Central memory CD8-positive, alpha-beta T cell (primary cell): ENCODE measurements around the gene MRPL24.
A peak's percentile ranks its signal among the peaks of the same experiment; 100 is the strongest.

ENCODE experiments used
- ATAC-seq: fragments of 150-1000 bp; cut with Tn5 transposase; replicated peaks from 2 replicates; pipeline ENCODE4 v1.10.0; 2022; ENCODE audit warnings: mild to moderate bottlenecking, moderate FRiP score, moderate number of reproducible peaks; ENCODE audit not compliant: poor library complexity, severe bottlenecking; ENCODE audit errors: extremely low read depth
- DNase-seq, 2 donors: peaks; one replicate each; pipeline ENCODE4 v3.0.0; 2021; ENCODE audit warnings: low spot score in 2 of 2
- H3K27ac Mint-ChIP-seq: one replicate; pipeline ENCODE4 v1.8.0; 2022; ENCODE audit warnings: low read depth, mild to moderate bottlenecking, moderate library complexity, mixed read lengths
- H3K27me3 Mint-ChIP-seq: one replicate; pipeline ENCODE4 v1.8.0; 2022; ENCODE audit warnings: mixed read lengths
- H3K36me3 Mint-ChIP-seq: one replicate; pipeline ENCODE4 v1.8.0; 2022; ENCODE audit warnings: mild to moderate bottlenecking, moderate library complexity, mixed read lengths; ENCODE audit not compliant: insufficient read depth
- H3K4me1 Mint-ChIP-seq: one replicate; pipeline ENCODE4 v1.8.0; 2022; ENCODE audit warnings: mixed read lengths
- H3K4me3 Mint-ChIP-seq: one replicate; pipeline ENCODE4 v1.8.0; 2022; ENCODE audit warnings: mild to moderate bottlenecking, moderate library complexity, mixed read lengths
- H3K9me3 Mint-ChIP-seq: one replicate; pipeline ENCODE4 v1.8.0; 2022; ENCODE audit warnings: mixed read lengths

Gene MRPL24

DNA sequence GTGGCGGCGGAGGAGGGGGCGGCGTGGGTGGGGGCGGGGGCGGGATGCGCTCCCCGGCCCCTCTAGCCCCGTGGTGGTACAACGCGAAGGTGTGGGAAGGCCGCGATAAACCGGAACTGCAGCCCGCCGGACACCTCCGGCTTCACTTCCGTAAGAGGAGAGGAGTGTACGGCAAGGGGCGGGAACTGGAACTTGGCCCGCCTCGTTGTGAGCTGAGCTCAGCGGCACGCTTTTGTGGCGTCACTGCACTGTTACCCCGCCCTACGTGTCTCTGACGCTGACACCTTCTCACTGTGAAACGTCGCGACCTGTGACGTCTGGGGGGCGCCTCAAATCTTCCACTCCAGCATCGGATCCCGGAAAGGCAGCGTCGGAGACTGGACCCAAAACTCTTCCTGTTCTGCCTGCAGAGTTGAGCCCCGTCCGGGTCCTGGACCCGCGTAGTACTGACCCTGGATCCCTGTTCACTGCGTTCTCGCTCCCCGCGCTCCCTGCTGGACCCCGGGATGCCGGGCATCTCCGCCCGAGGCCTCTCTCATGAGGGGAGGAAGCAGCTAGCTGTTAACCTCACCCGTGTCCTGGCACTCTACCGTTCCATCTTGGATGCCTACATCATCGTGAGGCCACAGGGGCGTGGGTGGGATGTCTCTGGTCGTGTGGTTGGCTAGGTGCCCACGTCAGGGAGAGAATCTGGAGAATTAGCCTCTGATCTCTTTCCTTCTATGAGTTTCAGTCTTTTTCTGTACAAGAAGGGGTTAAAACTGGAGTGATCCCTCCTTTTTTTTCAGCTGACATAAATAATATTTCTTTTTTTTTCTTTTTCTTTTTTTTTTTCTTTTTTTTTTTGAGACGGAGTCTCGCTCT lies 12.1 kb downstream of the MRPL24 start, which contains the start of gene ISG20L2:
ISG20L2 (minus strand) TSS at position 168 of the 864 bp plus-strand sequence. CDS start 1,114 bp downstream, outside the sequence.
- H3K4me1 Mint-ChIP-seq: peaks cover 23% of the 10 kb centered on the region
- H3K9me3 Mint-ChIP-seq: no peaks in the 10 kb centered on the region
- ATAC-seq: peak; percentile 96
- H3K36me3 Mint-ChIP-seq: peaks cover 23% of the 10 kb centered on the region
- peak; percentile 87 to 96 for DNase-seq
- no peak within 1 kb of the TSS for H3K27ac Mint-ChIP-seq
- no peak within 1 kb of the TSS for H3K4me3 Mint-ChIP-seq
- no peaks in the 10 kb centered on the region for H3K27me3 Mint-ChIP-seq

DNA sequence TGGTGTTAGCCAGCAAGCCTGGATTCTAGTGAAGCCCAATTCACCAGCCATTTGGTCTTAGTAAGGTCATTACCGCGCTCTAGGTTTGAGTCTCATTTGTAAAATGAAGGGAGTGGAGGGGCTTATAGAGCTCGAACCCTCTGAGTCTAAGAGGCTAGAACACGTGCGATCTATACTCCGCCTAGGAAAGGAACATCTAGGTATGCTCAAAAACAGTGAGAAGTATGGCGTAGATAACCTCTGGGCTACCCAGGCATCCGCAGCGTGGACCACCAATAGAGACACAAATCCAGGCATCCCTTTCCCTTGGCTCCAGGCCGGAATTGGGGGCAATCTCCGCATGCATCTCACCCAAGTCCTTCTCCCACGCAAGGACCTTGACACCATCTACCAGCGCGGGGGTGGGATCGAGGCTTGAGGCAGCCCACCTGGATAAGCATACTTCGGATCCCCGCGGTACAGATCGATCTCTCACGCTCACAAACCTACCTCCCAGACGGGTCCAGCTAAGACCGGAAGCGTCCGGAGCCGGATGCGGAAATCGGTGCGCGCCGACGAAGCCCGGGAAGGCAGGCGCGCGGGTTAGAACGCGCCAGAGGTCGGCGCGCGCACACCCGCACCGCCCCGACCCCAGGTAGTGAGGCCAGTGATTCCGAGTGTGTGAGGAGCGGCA lies 12.8 kb downstream of the MRPL24 start, which contains the start of gene METTL25B:
METTL25B (plus strand) TSS at position 544 of the 673 bp plus-strand sequence. CDS start 636 bp downstream, outside the sequence.
- ATAC-seq (peak; percentile 57), DNase-seq (no peak)
- Mint-ChIP-seq H3K4me3 (no peak within 1 kb of the TSS), H3K27me3 (no peaks in the 10 kb centered on the region), H3K36me3 (peaks cover 31% of the 10 kb centered on the region), H3K27ac (no peak within 1 kb of the TSS), H3K4me1 (peaks cover 31% of the 10 kb centered on the region), H3K9me3 (no peaks in the 10 kb centered on the region)

DNA sequence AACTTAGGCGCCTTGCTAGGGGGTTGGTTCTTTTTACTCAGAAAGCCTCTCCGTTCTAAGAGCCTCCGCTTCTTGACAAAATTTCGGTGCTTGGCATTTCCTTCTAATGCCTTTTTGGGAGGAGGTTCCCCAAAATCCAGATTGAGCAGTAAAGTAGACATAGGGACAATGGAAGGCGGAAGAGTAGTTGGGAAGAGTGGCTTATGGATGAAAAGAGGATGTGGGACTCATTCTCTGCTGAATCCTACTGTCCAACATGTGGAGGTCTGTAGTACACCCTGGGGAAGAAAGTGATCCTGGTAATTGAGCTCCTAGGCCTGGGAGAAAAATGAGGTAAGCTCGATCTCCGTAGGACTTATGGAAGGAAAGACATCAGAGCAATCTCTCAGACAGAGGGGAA lies 13.4 kb downstream of the MRPL24 start:
- H3K4me3 Mint-ChIP-seq: no peak overlapping the region
- H3K36me3 Mint-ChIP-seq: peaks cover 37% of the 10 kb centered on the region
- H3K4me1 Mint-ChIP-seq: peaks cover 31% of the 10 kb centered on the region
- ATAC-seq: no peak
- H3K27ac Mint-ChIP-seq: no peak overlapping the region
- H3K27me3 Mint-ChIP-seq: no peaks in the 10 kb centered on the region
- no peaks in the 10 kb centered on the region for H3K9me3 Mint-ChIP-seq
- no peak for DNase-seq

GRCh38 chr1:156726549-156727226 lies 14.2 kb downstream of the MRPL24 start:
- ATAC-seq: no peak
- H3K27me3 Mint-ChIP-seq: no peaks in the 10 kb centered on the region
- no peak for DNase-seq
- H3K27ac Mint-ChIP-seq: no peak overlapping the region
- peaks cover 31% of the 10 kb centered on the region for H3K4me1 Mint-ChIP-seq
- peaks cover 43% of the 10 kb centered on the region for H3K36me3 Mint-ChIP-seq
- H3K4me3 Mint-ChIP-seq: no peak overlapping the region
- H3K9me3 Mint-ChIP-seq: no peaks in the 10 kb centered on the region

GRCh38 chr1:156725683-156726280 lies 15.1 kb downstream of the MRPL24 start:
- ATAC-seq (no peak), DNase-seq (peak; percentile 63 to 75)
- Mint-ChIP-seq H3K4me1 (peaks cover 31% of the 10 kb centered on the region), H3K9me3 (no peaks in the 10 kb centered on the region), H3K27me3 (no peaks in the 10 kb centered on the region), H3K27ac (no peak overlapping the region), H3K36me3 (peaks cover 49% of the 10 kb centered on the region), H3K4me3 (no peak overlapping the region)

DNA sequence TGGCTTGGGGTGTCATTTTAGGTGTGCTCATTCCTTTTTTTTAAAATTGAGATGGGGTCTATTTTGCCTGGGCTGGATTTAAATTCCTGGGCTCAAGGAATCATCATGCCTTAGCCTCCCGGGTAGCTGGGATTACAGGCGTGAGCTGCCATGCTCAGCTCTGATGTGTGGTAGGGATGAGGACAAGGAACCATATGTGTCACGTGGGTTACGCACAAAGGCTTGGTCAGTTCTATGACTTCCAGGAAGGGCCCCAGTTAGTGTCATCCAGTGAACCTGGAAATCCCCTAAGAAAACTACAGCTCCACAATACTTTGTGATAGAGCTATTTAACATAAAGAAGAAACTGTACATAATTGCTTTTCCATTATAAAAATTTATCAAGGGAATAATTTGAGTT lies 19.4 kb downstream of the MRPL24 start:
- H3K36me3 Mint-ChIP-seq: peaks cover 50% of the 10 kb centered on the region
- no peak overlapping the region for H3K27ac Mint-ChIP-seq
- no peak for DNase-seq
- no peak overlapping the region for H3K4me3 Mint-ChIP-seq
- H3K4me1 Mint-ChIP-seq: peaks cover 16% of the 10 kb centered on the region
- ATAC-seq: no peak
- no peaks in the 10 kb centered on the region for H3K9me3 Mint-ChIP-seq
- no peaks in the 10 kb centered on the region for H3K27me3 Mint-ChIP-seq

DNA sequence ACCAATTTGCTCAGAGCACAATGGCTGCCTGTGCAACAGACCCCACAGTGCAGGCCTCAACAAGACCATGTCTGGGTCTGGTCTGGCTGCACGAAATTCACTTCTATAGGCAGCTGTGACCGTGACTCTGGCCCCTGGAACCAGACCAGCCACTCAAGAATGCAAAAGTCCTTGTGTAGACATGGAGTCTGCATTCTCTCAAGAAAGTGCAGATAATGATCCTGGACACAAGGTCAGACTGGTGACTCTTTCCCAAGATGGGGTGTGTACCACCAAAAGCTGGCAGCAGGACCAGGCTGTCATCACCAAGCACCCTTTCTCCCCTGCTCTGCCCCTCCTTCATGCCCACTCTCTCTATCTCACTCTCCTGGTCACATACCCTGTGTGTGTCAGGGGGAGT lies 19.8 kb downstream of the MRPL24 start:
- ATAC-seq: no peak
- DNase-seq: no peak
- Mint-ChIP-seq H3K27ac (no peak overlapping the region), H3K27me3 (no peaks in the 10 kb centered on the region), H3K4me1 (peaks cover 16% of the 10 kb centered on the region), H3K36me3 (peaks cover 51% of the 10 kb centered on the region), H3K9me3 (no peaks in the 10 kb centered on the region), H3K4me3 (no peak overlapping the region)

DNA sequence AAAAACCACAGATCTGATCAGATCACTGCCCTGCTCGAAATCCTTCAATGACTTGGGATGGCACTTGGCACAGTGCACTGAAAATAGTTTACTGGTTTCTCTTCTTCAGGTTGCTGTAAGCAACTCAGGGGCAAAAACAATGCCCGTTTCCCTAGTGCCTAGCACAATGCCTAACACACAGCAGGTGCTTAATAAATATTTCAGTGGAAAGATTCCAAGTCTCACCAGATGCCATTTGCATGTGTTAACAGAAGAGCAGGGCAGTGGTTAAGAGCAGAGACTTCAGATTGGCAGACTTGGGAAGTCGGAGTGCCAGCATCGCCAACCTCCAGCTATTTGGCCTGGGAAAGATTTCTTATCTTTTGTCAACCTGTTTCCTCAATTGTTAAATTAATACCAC lies 23.5 kb downstream of the MRPL24 start:
- Mint-ChIP-seq H3K27me3 (no peaks in the 10 kb centered on the region), H3K4me1 (peaks cover 13% of the 10 kb centered on the region), H3K36me3 (peaks cover 35% of the 10 kb centered on the region), H3K4me3 (no peak overlapping the region), H3K9me3 (no peaks in the 10 kb centered on the region), H3K27ac (no peak overlapping the region)
- no peak for ATAC-seq
- no peak for DNase-seq

DNA sequence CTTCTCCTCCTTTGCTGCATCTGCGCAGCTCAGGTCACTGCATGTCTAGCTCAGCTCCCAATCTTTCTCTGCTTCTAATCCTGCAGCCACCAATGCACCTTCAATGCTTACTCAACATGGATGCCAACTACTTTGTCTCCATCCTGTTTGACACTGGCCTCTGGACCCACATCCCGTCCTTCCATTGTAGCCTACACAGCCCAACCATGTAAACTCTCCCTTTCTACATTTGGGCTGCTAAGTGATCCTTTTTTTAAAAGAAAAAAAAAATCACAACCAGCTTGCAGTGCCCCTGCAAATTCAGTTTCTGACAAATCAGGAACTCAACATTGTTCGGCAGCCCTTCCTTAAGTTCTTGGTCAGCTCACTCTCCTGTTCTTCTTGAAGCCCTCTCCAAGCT lies 26.1 kb downstream of the MRPL24 start:
- peaks cover 21% of the 10 kb centered on the region for H3K36me3 Mint-ChIP-seq
- DNase-seq (no peak), ATAC-seq (no peak)
- H3K27me3 Mint-ChIP-seq: no peaks in the 10 kb centered on the region
- H3K4me1 Mint-ChIP-seq: peaks cover 13% of the 10 kb centered on the region
- no peak overlapping the region for H3K27ac Mint-ChIP-seq
- H3K9me3 Mint-ChIP-seq: no peaks in the 10 kb centered on the region
- H3K4me3 Mint-ChIP-seq: no peak overlapping the region

DNA sequence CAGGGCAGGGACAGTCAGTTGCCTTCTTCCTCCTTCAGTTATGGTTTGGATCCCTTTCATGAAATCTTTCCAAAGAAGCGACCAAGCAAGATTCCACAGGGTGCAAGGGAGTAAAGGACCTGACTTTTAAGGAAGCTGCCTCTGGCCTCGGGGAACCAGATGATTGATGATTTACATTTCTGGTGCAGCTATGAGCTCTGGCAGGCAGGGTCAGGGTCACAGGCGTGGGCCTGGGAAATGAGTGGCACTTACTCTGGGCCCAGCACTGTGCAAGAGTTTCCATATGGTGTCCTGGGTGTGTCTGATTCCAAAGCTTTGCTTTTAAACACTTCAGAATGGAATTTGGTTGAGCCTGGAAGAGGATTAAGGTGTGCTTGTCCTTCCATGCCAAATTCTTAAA lies 28.3 kb downstream of the MRPL24 start:
- Mint-ChIP-seq H3K9me3 (no peaks in the 10 kb centered on the region), H3K36me3 (peaks cover 17% of the 10 kb centered on the region), H3K27me3 (no peaks in the 10 kb centered on the region), H3K27ac (no peak overlapping the region), H3K4me1 (peaks cover 13% of the 10 kb centered on the region), H3K4me3 (no peak overlapping the region)
- ATAC-seq: no peak
- no peak for DNase-seq

DNA sequence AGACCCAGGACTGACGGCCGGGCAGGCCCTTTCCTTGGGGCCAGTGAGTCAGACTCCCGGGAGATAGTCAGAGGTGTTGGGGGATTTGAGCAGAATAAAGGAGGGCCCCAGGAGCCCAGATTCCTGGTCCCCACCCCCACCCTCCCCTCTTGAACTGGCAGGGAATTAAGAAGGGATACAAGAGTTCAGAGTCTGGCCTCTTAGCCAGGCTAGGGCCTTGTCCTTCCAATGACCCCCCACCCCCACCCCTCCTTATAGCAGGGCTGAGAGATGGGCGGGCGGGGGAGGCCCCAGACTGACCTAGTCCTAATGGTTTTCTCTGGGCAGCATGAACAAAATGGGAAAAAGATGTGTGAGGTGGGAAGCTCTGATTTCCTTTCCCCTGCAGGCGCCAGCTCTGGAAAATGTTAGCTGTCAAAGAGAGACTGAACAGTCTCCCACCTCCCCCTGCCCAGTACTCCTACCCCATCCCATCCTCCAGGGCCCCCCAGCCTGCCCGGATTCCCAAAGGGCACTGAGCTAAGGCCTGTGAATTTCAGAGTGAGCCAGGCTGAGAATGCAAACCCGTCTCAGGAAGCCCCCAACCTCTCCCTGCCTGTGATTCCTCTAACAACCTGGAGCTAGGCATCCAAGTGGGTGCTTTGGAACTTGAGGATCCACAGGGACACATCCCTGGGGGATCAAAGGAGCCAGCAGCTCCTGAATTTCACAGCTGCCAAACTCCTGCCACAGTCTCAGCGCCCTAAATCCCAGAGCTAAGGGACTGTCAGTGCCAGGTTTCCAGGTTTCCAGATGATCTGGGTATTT lies 29.7 kb downstream of the MRPL24 start:
- Mint-ChIP-seq H3K9me3 (no peaks in the 10 kb centered on the region), H3K4me3 (no peak overlapping the region), H3K27me3 (no peaks in the 10 kb centered on the region), H3K36me3 (peaks cover 16% of the 10 kb centered on the region), H3K4me1 (peaks cover 23% of the 10 kb centered on the region), H3K27ac (no peak overlapping the region)
- DNase-seq (no peak), ATAC-seq (no peak)
